WTC11 (cell line): Measurements from ENCODE around the gene RAD9A. TPM values are rescaled to one million over a fixed set of nuclear protein-coding genes. Genes with fewer than 3 reads are reported as not detected.

Source experiments
- ATAC-seq: fragments of 200-7000 bp; cut with Tn5 transposase; 2 replicates; pipeline ENCODE4 v1.10.0; 2021; ENCODE audit warnings: mild to moderate bottlenecking, moderate library complexity
- CTCF ChIA-PET: fragments of 300-600 bp; sonication (Branson Sonifier 250); formaldehyde crosslinking; loops from one replicate; lab custom pipeline; 2021; ENCODE audit warnings: antibody characterized with exemption; lab: Charles Lee
- POLR2A ChIA-PET: fragments of 350-600 bp; sonication (Branson Sonifier 250); formaldehyde crosslinking; loops from one replicate; lab custom pipeline; 2021; ENCODE audit warnings: antibody characterized with exemption; lab: Charles Lee
- DNase-seq: peaks from one replicate; pipeline ENCODE4 v3.0.0; 2021; ENCODE audit warnings: low spot score
- H3K27ac Mint-ChIP-seq: 2 replicates; pipeline ENCODE4 v1.8.0; 2021; ENCODE audit warnings: mixed read lengths
- H3K27me3 Mint-ChIP-seq: 2 replicates; pipeline ENCODE4 v1.8.0; 2021; ENCODE audit warnings: low read depth, mild to moderate bottlenecking, moderate library complexity, mixed read lengths
- H3K36me3 Mint-ChIP-seq: 2 replicates; pipeline ENCODE4 v1.8.0; 2021; ENCODE audit warnings: mixed read lengths
- H3K4me1 Mint-ChIP-seq: 2 replicates; pipeline ENCODE4 v1.8.0; 2022; ENCODE audit warnings: mixed read lengths
- H3K4me3 Mint-ChIP-seq: 2 replicates; pipeline ENCODE4 v1.8.0; 2021; ENCODE audit warnings: mild to moderate bottlenecking, moderate library complexity, mixed read lengths
- H3K9me3 Mint-ChIP-seq: 2 replicates; pipeline ENCODE4 v1.8.0; 2021; ENCODE audit warnings: mixed read lengths
- AFF4 ChIP-seq: sonication (generic); formaldehyde crosslinking; IDR thresholded peaks from 2 replicates; pipeline ENCODE4 v1.8.1; 2023; ENCODE audit warnings: mild to moderate bottlenecking, missing genetic modification reagents, borderline replicate concordance
- AR ChIP-seq: fragments of 250-450 bp; sonication (Bioruptor Pico); IDR thresholded peaks from 2 replicates; pipeline ENCODE4 v1.9.0; 2021; ENCODE audit warnings: mild to moderate bottlenecking
- ATF3 ChIP-seq: sonication (generic); formaldehyde crosslinking; conservative IDR thresholded peaks from 2 replicates; pipeline ENCODE4 v1.8.1; 2022; ENCODE audit warnings: mild to moderate bottlenecking, missing genetic modification reagents
- E2F4 ChIP-seq: sonication (generic); formaldehyde crosslinking; IDR thresholded peaks from 2 replicates; pipeline ENCODE4 v1.8.1; 2022; ENCODE audit warnings: low read depth, mild to moderate bottlenecking, moderate library complexity, missing genetic modification reagents, borderline replicate concordance
- ERG ChIP-seq: fragments of 250-450 bp; sonication (Bioruptor Pico); IDR thresholded peaks from 2 replicates; pipeline ENCODE4 v1.8.0; 2021; ENCODE audit warnings: mild to moderate bottlenecking
- FOXP1 ChIP-seq: sonication (generic); formaldehyde crosslinking; IDR thresholded peaks from 2 replicates; pipeline ENCODE4 v1.8.0; 2022; ENCODE audit warnings: missing genetic modification reagents, mild to moderate bottlenecking, moderate library complexity, borderline replicate concordance
- HMGXB4 ChIP-seq: sonication (generic); formaldehyde crosslinking; IDR thresholded peaks from 2 replicates; pipeline ENCODE4 v1.8.1; 2023; ENCODE audit warnings: mild to moderate bottlenecking, moderate library complexity, missing genetic modification reagents
- MAX ChIP-seq: sonication (generic); formaldehyde crosslinking; IDR thresholded peaks from 2 replicates; pipeline ENCODE4 v1.8.0; 2022; ENCODE audit warnings: mild to moderate bottlenecking, missing genetic modification reagents
- MYBL2 ChIP-seq: sonication (generic); formaldehyde crosslinking; IDR thresholded peaks from 2 replicates; pipeline ENCODE4 v1.8.1; 2023; ENCODE audit warnings: mild to moderate bottlenecking, moderate library complexity, missing genetic modification reagents
- PREB ChIP-seq: sonication (generic); formaldehyde crosslinking; IDR thresholded peaks from 2 replicates; pipeline ENCODE4 v1.8.1; 2022; ENCODE audit warnings: mild to moderate bottlenecking, missing genetic modification reagents, moderate library complexity, borderline replicate concordance
- SP1 ChIP-seq: sonication (generic); formaldehyde crosslinking; conservative IDR thresholded peaks from 2 replicates; pipeline ENCODE4 v1.8.1; 2022; ENCODE audit warnings: missing genetic modification reagents
- ZBTB21 ChIP-seq: sonication (generic); formaldehyde crosslinking; IDR thresholded peaks from 2 replicates; pipeline ENCODE4 v1.8.1; 2023; ENCODE audit warnings: mild to moderate bottlenecking, missing genetic modification reagents, borderline replicate concordance
- ZNF263 ChIP-seq: sonication (generic); formaldehyde crosslinking; IDR thresholded peaks from 2 replicates; pipeline ENCODE4 v1.8.1; 2022; ENCODE audit warnings: low read depth, mild to moderate bottlenecking, moderate library complexity, missing genetic modification reagents
- ZNF396 ChIP-seq: fragments of 250-450 bp; sonication (Bioruptor Pico); IDR thresholded peaks from 2 replicates; pipeline ENCODE4 v1.8.0; 2021; ENCODE audit warnings: mild to moderate bottlenecking, moderate library complexity, borderline replicate concordance
- total RNA-seq: library from RNA; stranded (reverse); gene quantifications from 3 replicates; pipeline ENCODE4 v1.2.3, GENCODE V29; 2021

The RAD9A gene
- total RNA-seq, 1 experiment from 2014 or later, result 45.5 TPM

- H3K27ac Mint-ChIP-seq, result no peak overlapping the region
- no peaks in the 10 kb centered on the region for H3K36me3 Mint-ChIP-seq
- H3K9me3 Mint-ChIP-seq, result no peaks in the 10 kb centered on the region
- POLR2A ChIA-PET, result interaction anchor here (0.6 to 1.2 kb wide), 2 partner anchors 20 to 39 kb away, joined by 4 to 5 read pairs; partner anchors contain the start of gene PPP1CA
- ATAC-seq (no peak), DNase-seq (no peak)
- CTCF ChIA-PET, result interaction anchor here (0.6 to 1.4 kb wide), 3 partner anchors 10 to 44 kb away, joined by 3 to 4 read pairs (median 3); no protein-coding TSS in a partner anchor
- H3K27me3 Mint-ChIP-seq, result no peaks in the 10 kb centered on the region
- TF ChIP-seq PREB (CRISPR knock-in tag) (no peak), MYBL2 (no peak), HMGXB4 (CRISPR knock-in tag) (no peak), ZBTB21 (CRISPR knock-in tag) (no peak), ZNF263 (CRISPR knock-in tag) (no peak), ZNF396 (CRISPR knock-in tag) (no peak), ERG (CRISPR knock-in tag) (no peak)
- TF ChIP-seq, all 79 proteins: peak for 0
- H3K4me3 Mint-ChIP-seq, result no peak overlapping the region
- H3K4me1 Mint-ChIP-seq, result peaks cover 19% of the 10 kb centered on the region
Measured at GRCh38 chr11:67440229-67441097, 48.7 kb downstream of the RAD9A start.

GRCh38 chr11:67441098-67441563 lies 49.3 kb downstream of the RAD9A start:
- Mint-ChIP-seq H3K27ac (no peak overlapping the region), H3K27me3 (peaks cover 5% of the 10 kb centered on the region; the same call in 1 of the 2 replicates), H3K9me3 (no peaks in the 10 kb centered on the region), H3K36me3 (no peaks in the 10 kb centered on the region), H3K4me3 (no peak overlapping the region), H3K4me1 (peaks cover 17% of the 10 kb centered on the region)
- DNase-seq (no peak), ATAC-seq (no peak)
- ChIA-PET CTCF (interaction anchor here (0.6 to 0.8 kb wide), 2 partner anchors 20 to 45 kb away, joined by 3 to 4 read pairs; no protein-coding TSS in a partner anchor), POLR2A (interaction anchor here (0.6 to 1.2 kb wide), 2 partner anchors 19 to 40 kb away, joined by 4 to 5 read pairs; partner anchors contain the start of gene PPP1CA)
- TF ChIP-seq FOXP1 (0 out of 2 replicates have a peak, but pooled peaks have one; percentile 39), E2F4 (no peak)

- H3K4me3 Mint-ChIP-seq, result peak overlapping the region; percentile 90
- peaks cover 8% of the 10 kb centered on the region; the same call in 1 of the 2 replicates for H3K27me3 Mint-ChIP-seq
- CTCF ChIA-PET, result interaction anchor here (0.8 kb wide), 1 partner anchor 46 kb away, joined by 4 read pairs; no protein-coding TSS in a partner anchor
- DNase-seq (no peak), ATAC-seq (no peak)
- peaks cover 13% of the 10 kb centered on the region for H3K4me1 Mint-ChIP-seq
- no peaks in the 10 kb centered on the region for H3K36me3 Mint-ChIP-seq
- no peaks in the 10 kb centered on the region for H3K9me3 Mint-ChIP-seq
- H3K27ac Mint-ChIP-seq, result no peak overlapping the region; the same call in 1 of the 2 replicates
- POLR2A ChIA-PET, result interaction anchor here (1.2 kb wide), 1 partner anchor 40 kb away, joined by 5 read pairs; the partner anchor contains the start of gene PPP1CA
- TF ChIP-seq ATF3, result no peak
- TF ChIP-seq AR (CRISPR knock-in tag), result no peak
- no peak for TF ChIP-seq SP1 (CRISPR knock-in tag)
- TF ChIP-seq AFF4 (CRISPR knock-in tag), result no peak
- no peak for TF ChIP-seq MAX
Measured at GRCh38 chr11:67441731-67442351, 50.1 kb downstream of the RAD9A start.
